HEK293 (cell line): ENCODE data around the gene SYNCRIP.

Experiments
- BCL11A ChIP-seq: fragments of 450-650 bp; formaldehyde crosslinking; IDR thresholded peaks from 2 replicates; pipeline ENCODE4 v1.5.1; 2016; ENCODE audit warnings: low read depth, missing biosample characterization, missing genetic modification characterization
- HIC1 ChIP-seq: fragments of 450-650 bp; formaldehyde crosslinking; IDR thresholded peaks from 2 replicates; pipeline ENCODE4 v1.5.1; 2016; ENCODE audit warnings: missing biosample characterization, missing genetic modification characterization
- HOXC10 ChIP-seq: sonication (generic); formaldehyde crosslinking; IDR thresholded peaks from 2 replicates; pipeline ENCODE4 v1.8.1; 2023; ENCODE audit warnings: mild to moderate bottlenecking, missing genetic modification reagents
- INSM2 ChIP-seq: fragments of 450-650 bp; formaldehyde crosslinking; IDR thresholded peaks from 2 replicates; pipeline ENCODE4 v1.5.1; 2016; ENCODE audit warnings: missing biosample characterization, missing genetic modification characterization
- KLF7 ChIP-seq: fragments of 450-650 bp; formaldehyde crosslinking; IDR thresholded peaks from 2 replicates; pipeline ENCODE4 v1.5.1; 2016; ENCODE audit warnings: missing biosample characterization, missing genetic modification characterization, borderline replicate concordance
- KLF9 ChIP-seq: fragments of 450-650 bp; formaldehyde crosslinking; IDR thresholded peaks from 2 replicates; pipeline ENCODE4 v1.5.1; 2016; ENCODE audit warnings: missing biosample characterization, missing genetic modification characterization, low read depth
- SP2 ChIP-seq: fragments of 450-650 bp; formaldehyde crosslinking; IDR thresholded peaks from 2 replicates; pipeline ENCODE4 v1.5.1; 2016; ENCODE audit warnings: missing biosample characterization, missing genetic modification characterization
- ZBTB26 ChIP-seq: fragments of 450-650 bp; formaldehyde crosslinking; optimal IDR thresholded peaks from 2 replicates; pipeline ENCODE3; 2016; ENCODE audit warnings: missing biosample characterization, mild to moderate bottlenecking, missing genetic modification characterization
- ZBTB48 ChIP-seq: fragments of 450-650 bp; formaldehyde crosslinking; IDR thresholded peaks from 2 replicates; pipeline ENCODE4 v1.5.1; 2016; ENCODE audit warnings: missing biosample characterization, missing genetic modification characterization
- ZBTB6 ChIP-seq: fragments of 450-650 bp; formaldehyde crosslinking; IDR thresholded peaks from 2 replicates; pipeline ENCODE4 v1.5.1; 2017; ENCODE audit warnings: missing biosample characterization, missing genetic modification characterization
- ZBTB8A ChIP-seq: fragments of 450-650 bp; formaldehyde crosslinking; IDR thresholded peaks from 2 replicates; pipeline ENCODE4 v1.5.1; 2016; ENCODE audit warnings: missing biosample characterization, missing genetic modification characterization
- ZFP69B ChIP-seq: fragments of 450-650 bp; formaldehyde crosslinking; IDR thresholded peaks from 2 replicates; pipeline ENCODE4 v1.5.1; 2016; ENCODE audit warnings: missing biosample characterization, missing genetic modification characterization
- ZNF114 ChIP-seq: fragments of 450-650 bp; formaldehyde crosslinking; IDR thresholded peaks from 2 replicates; pipeline ENCODE4 v1.5.0; 2017; ENCODE audit warnings: missing biosample characterization, missing genetic modification characterization
- ZNF16 ChIP-seq: fragments of 450-650 bp; formaldehyde crosslinking; IDR thresholded peaks from 2 replicates; pipeline ENCODE4 v1.5.1; 2016; ENCODE audit warnings: low read depth, missing biosample characterization, missing genetic modification characterization
- ZNF19 ChIP-seq: fragments of 450-650 bp; formaldehyde crosslinking; IDR thresholded peaks from 2 replicates; pipeline ENCODE4; 2016; ENCODE audit warnings: missing biosample characterization, missing genetic modification characterization, low read depth
- ZNF221 ChIP-seq: fragments of 450-650 bp; formaldehyde crosslinking; IDR thresholded peaks from 2 replicates; pipeline ENCODE4 v1.5.1; 2017; ENCODE audit warnings: missing biosample characterization, missing genetic modification characterization, borderline replicate concordance
- ZNF248 ChIP-seq: fragments of 450-650 bp; formaldehyde crosslinking; IDR thresholded peaks from 2 replicates; pipeline ENCODE4 v1.5.1; 2017; ENCODE audit warnings: missing biosample characterization, missing genetic modification characterization
- ZNF366 ChIP-seq: fragments of 450-650 bp; formaldehyde crosslinking; conservative IDR thresholded peaks from 2 replicates; pipeline ENCODE4 v1.5.1; 2016; ENCODE audit warnings: missing biosample characterization, missing genetic modification characterization
- ZNF514 ChIP-seq: fragments of 450-650 bp; formaldehyde crosslinking; IDR thresholded peaks from 2 replicates; pipeline ENCODE4 v1.5.1; 2016; ENCODE audit warnings: missing biosample characterization, missing genetic modification characterization
- ZNF518A ChIP-seq: fragments of 450-650 bp; formaldehyde crosslinking; conservative IDR thresholded peaks from 2 replicates; pipeline ENCODE4 v1.5.1; 2016; ENCODE audit warnings: low read depth, missing biosample characterization, missing genetic modification characterization
- ZNF610 ChIP-seq: fragments of 450-650 bp; formaldehyde crosslinking; IDR thresholded peaks from 2 replicates; pipeline ENCODE4 v1.5.1; 2016; ENCODE audit warnings: missing biosample characterization, missing genetic modification characterization, borderline replicate concordance
- ZNF76 ChIP-seq: fragments of 450-650 bp; formaldehyde crosslinking; IDR thresholded peaks from 2 replicates; pipeline ENCODE4; 2016; ENCODE audit warnings: low read depth, missing biosample characterization, missing genetic modification characterization, borderline replicate concordance
- ZNF843 ChIP-seq: fragments of 450-650 bp; formaldehyde crosslinking; IDR thresholded peaks from 2 replicates; pipeline ENCODE4 v1.5.1; 2016; ENCODE audit warnings: missing biosample characterization, missing genetic modification characterization
- ZSCAN23 ChIP-seq: fragments of 450-650 bp; formaldehyde crosslinking; IDR thresholded peaks from 2 replicates; pipeline ENCODE4 v1.5.1; 2016; ENCODE audit warnings: missing biosample characterization, missing genetic modification characterization
- TF ChIP-seq, protein P1 (sequence below): fragments of 450-650 bp; formaldehyde crosslinking; IDR thresholded peaks from 2 replicates; pipeline ENCODE4 v1.5.1; 2016; ENCODE audit warnings: missing biosample characterization, missing genetic modification characterization

Gene SYNCRIP

GRCh38 chr6:85642774-85643536 is at the start of gene SYNCRIP (continued):
- TF ChIP-seq ZNF248 (tag by site-specific recombination) (no peak), ZNF16 (tag by site-specific recombination) (no peak; the same call in 1 of the 2 replicates), ZNF610 (tag by site-specific recombination) (peak; percentile 95), KLF7 (tag by site-specific recombination) (peak; percentile 91), HIC1 (tag by site-specific recombination) (peak; percentile 16; the same call in 1 of the 2 replicates), ZBTB48 (peak; percentile 100), ZNF843 (peak; percentile 95), ZNF514 (tag by site-specific recombination) (no peak), KLF9 (tag by site-specific recombination) (peak; percentile 93), ZBTB8A (tag by site-specific recombination) (peak; percentile 39), BCL11A (tag by site-specific recombination) (peak; percentile 25; the same call in 1 of the 2 replicates), HOXC10 (CRISPR knock-in tag) (no peak), ZSCAN23 (tag by site-specific recombination) (0 out of 2 replicates have a peak, but pooled peaks have one; percentile 84), SP2 (tag by site-specific recombination) (peak; percentile 91), ZNF518A (0 out of 2 replicates have a peak, but pooled peaks have one; percentile 12), INSM2 (tag by site-specific recombination) (peak; percentile 83), ZBTB6 (tag by site-specific recombination) (no peak; the same call in 1 of the 2 replicates), ZFP69B (tag by site-specific recombination) (peak; percentile 89), ZNF19 (0 out of 2 replicates have a peak, but pooled peaks have one; percentile 14), ZNF76 (peak; percentile 75), ZNF114 (tag by site-specific recombination) (no peak), ZBTB26 (peak; percentile 99), ZNF221 (tag by site-specific recombination) (no peak), ZNF366 (tag by site-specific recombination) (peak; percentile 100)
- TF ChIP-seq, protein P1, sequence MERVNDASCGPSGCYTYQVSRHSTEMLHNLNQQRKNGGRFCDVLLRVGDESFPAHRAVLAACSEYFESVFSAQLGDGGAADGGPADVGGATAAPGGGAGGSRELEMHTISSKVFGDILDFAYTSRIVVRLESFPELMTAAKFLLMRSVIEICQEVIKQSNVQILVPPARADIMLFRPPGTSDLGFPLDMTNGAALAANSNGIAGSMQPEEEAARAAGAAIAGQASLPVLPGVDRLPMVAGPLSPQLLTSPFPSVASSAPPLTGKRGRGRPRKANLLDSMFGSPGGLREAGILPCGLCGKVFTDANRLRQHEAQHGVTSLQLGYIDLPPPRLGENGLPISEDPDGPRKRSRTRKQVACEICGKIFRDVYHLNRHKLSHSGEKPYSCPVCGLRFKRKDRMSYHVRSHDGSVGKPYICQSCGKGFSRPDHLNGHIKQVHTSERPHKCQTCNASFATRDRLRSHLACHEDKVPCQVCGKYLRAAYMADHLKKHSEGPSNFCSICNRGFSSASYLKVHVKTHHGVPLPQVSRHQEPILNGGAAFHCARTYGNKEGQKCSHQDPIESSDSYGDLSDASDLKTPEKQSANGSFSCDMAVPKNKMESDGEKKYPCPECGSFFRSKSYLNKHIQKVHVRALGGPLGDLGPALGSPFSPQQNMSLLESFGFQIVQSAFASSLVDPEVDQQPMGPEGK (tag by site-specific recombination) = peak; percentile 100
